H1 (cell line): ENCODE data around the gene GPX4. TPM values are rescaled to one million over a fixed set of nuclear protein-coding genes. Genes with fewer than 3 reads are reported as not detected.

ENCODE experiments used
- CTCF ChIA-PET: fragments of 300-600 bp; sonication (Branson Sonifier 250); formaldehyde crosslinking; loops from one replicate; lab custom pipeline; 2021; ENCODE audit not compliant: partially characterized antibody; lab: Charles Lee
- POLR2A ChIA-PET: fragments of 300-600 bp; sonication (Branson Sonifier 250); formaldehyde crosslinking; loops from one replicate; lab custom pipeline; 2021; ENCODE audit warnings: inconsistent platforms; ENCODE audit not compliant: partially characterized antibody; lab: Charles Lee
- DNase-seq, 2 experiments: peaks; one replicate each; pipeline versions ENCODE4 v3.0.0 to v3.0.0-alpha.2; 2010 to 2022; ENCODE audit warnings: low spot score in 2 of 2, low read depth in 1 of 2, mixed read lengths in 1 of 2
- FAIRE-seq: peaks from 2 replicates; lab custom pipeline; 2011; peaks lifted over from hg19 to GRCh38; lab: Jason Lieb, UNC
- H2AFZ ChIP-seq: 2 replicates; pipeline ENCODE4 v1.8.1; 2012; ENCODE audit warnings: low read length, inconsistent platforms
- H2AK5ac ChIP-seq: 2 replicates; pipeline ENCODE4 v1.6.1; 2013; ENCODE audit warnings: low read depth, low read length
- H2BK120ac ChIP-seq: replicated peaks from 2 replicates; pipeline ENCODE3; 2013; ENCODE audit warnings: low read depth, low read length, inconsistent platforms
- H2BK12ac ChIP-seq: 2 replicates; pipeline ENCODE4 v1.6.1; 2013; ENCODE audit warnings: low read depth, low read length
- H2BK15ac ChIP-seq: 2 replicates; pipeline ENCODE4 v1.6.1; 2013; ENCODE audit warnings: low read length
- H2BK20ac ChIP-seq: 2 replicates; pipeline ENCODE4 v1.6.1; 2013; ENCODE audit warnings: low read length
- H2BK5ac ChIP-seq: 2 replicates; pipeline ENCODE4 v1.6.1; 2013; ENCODE audit warnings: low read depth, low read length
- H3K14ac ChIP-seq: 2 replicates; pipeline ENCODE4 v1.6.1; 2013; ENCODE audit warnings: inconsistent platforms; ENCODE audit not compliant: insufficient read length
- H3K18ac ChIP-seq: 2 replicates; pipeline ENCODE4 v1.6.1; 2013; ENCODE audit warnings: low read length; ENCODE audit errors: extremely low read depth
- H3K23ac ChIP-seq: 2 replicates; pipeline ENCODE4 v1.6.1; 2013; ENCODE audit warnings: inconsistent platforms; ENCODE audit not compliant: insufficient read length
- H3K23me2 ChIP-seq: 2 replicates; pipeline ENCODE4 v1.6.1; 2013; ENCODE audit warnings: low read depth, low read length
- H3K27ac ChIP-seq: 2 replicates; pipeline ENCODE4 v1.6.1; 2011; ENCODE audit warnings: low read depth, low read length, inconsistent platforms
- H3K27me3 ChIP-seq, 4 experiments: replicated peaks in 1 of 4; 1 replicate in 1 of 4; 2 replicates in 3 of 4; pipeline versions ENCODE4 v1.6.1 to v1.8.1; 2011 to 2013; ENCODE audit warnings: low read length in 3 of 4, mild to moderate bottlenecking in 3 of 4, inconsistent platforms in 2 of 4, mixed read lengths in 2 of 4, moderate library complexity in 1 of 4; ENCODE audit not compliant: control insufficient read depth in 3 of 4, insufficient read depth in 3 of 4; ENCODE audit errors: extremely low read depth in 1 of 4
- H3K36me3 ChIP-seq, 4 experiments: 2 replicates each; pipeline versions ENCODE4 v1.6.1 to v1.8.1; 2011 to 2013; ENCODE audit warnings: mild to moderate bottlenecking in 4 of 4, low read length in 3 of 4, moderate library complexity in 2 of 4, control low read depth in 1 of 4, inconsistent platforms in 1 of 4; ENCODE audit not compliant: insufficient read depth in 4 of 4, control insufficient read depth in 2 of 4
- H3K4ac ChIP-seq: replicated peaks from 2 replicates; pipeline ENCODE3; 2013; ENCODE audit warnings: low read length, low read depth, mixed read lengths, inconsistent platforms; ENCODE audit not compliant: insufficient read length
- H3K4me1 ChIP-seq, 4 experiments: replicated peaks in 1 of 4; 1 replicate in 1 of 4; 2 replicates in 3 of 4; pipeline versions ENCODE4 v1.6.1 to v1.8.1; 2011 to 2013; ENCODE audit warnings: low read length in 3 of 4, inconsistent platforms in 2 of 4, mixed read lengths in 1 of 4; ENCODE audit not compliant: insufficient read depth in 4 of 4, control insufficient read depth in 3 of 4
- H3K4me2 ChIP-seq, 2 experiments: 2 replicates each; pipeline versions ENCODE4 v1.6.1 to v1.8.1; 2011 to 2013; ENCODE audit warnings: low read depth in 2 of 2, low read length in 2 of 2, control low read depth in 1 of 2, inconsistent platforms in 1 of 2, mild to moderate bottlenecking in 1 of 2; ENCODE audit not compliant: insufficient read depth in 1 of 2
- H3K4me3 ChIP-seq, 4 experiments: fragments of 200-600, 300-600 bp in 1 of 4; sonication (generic), shearing (Covaris generic), sonication (Bioruptor Twin) in 1 of 4; 2 replicates each; pipeline versions ENCODE4 v1.5.1 to v1.8.1; 2011 to 2016; ENCODE audit warnings: low read length in 4 of 4, low read depth in 3 of 4, control low read depth in 2 of 4, inconsistent platforms in 2 of 4, mild to moderate bottlenecking in 2 of 4, mixed read lengths in 1 of 4, moderate library complexity in 1 of 4; ENCODE audit not compliant: insufficient read depth in 2 of 4; ENCODE audit errors: extremely low read depth in 1 of 4
- H3K56ac ChIP-seq: replicated peaks from 2 replicates; pipeline ENCODE3; 2013; ENCODE audit warnings: low read depth, mild to moderate bottlenecking, mixed read lengths, low read length, inconsistent platforms; ENCODE audit not compliant: insufficient read length
- H3K79me1 ChIP-seq: 2 replicates; pipeline ENCODE4 v1.6.1; 2013; ENCODE audit warnings: low read depth, low read length, control low read depth
- H3K79me2 ChIP-seq, 2 experiments: 2 replicates each; pipeline versions ENCODE4 v1.6.1 to v1.8.1; 2012 to 2013; ENCODE audit warnings: low read length in 2 of 2, mild to moderate bottlenecking in 2 of 2, inconsistent platforms in 1 of 2; ENCODE audit not compliant: insufficient read depth in 2 of 2, control insufficient read depth in 1 of 2
- H3K9ac ChIP-seq, 4 experiments: replicated peaks in 1 of 4; 1 replicate in 1 of 4; 2 replicates in 3 of 4; pipeline versions ENCODE4 v1.6.1 to v1.8.1; 2011 to 2013; ENCODE audit warnings: low read depth in 3 of 4, low read length in 3 of 4, control low read depth in 2 of 4, mild to moderate bottlenecking in 2 of 4, moderate library complexity in 2 of 4, inconsistent platforms in 1 of 4; ENCODE audit errors: extremely low read depth in 1 of 4
- H3K9me3 ChIP-seq, 2 experiments: 2 replicates each; pipeline versions ENCODE4 v1.6.1 to v1.8.1; 2012 to 2013; ENCODE audit warnings: mild to moderate bottlenecking in 2 of 2, moderate library complexity in 2 of 2, control low read depth in 1 of 2, inconsistent platforms in 1 of 2, low read depth in 1 of 2, low read length in 1 of 2, mixed read lengths in 1 of 2; ENCODE audit not compliant: insufficient read depth in 2 of 2
- H4K20me1 ChIP-seq, 2 experiments: replicated peaks in 1 of 2; 2 replicates each; pipeline versions ENCODE3 to v1.8.1; 2011 to 2013; ENCODE audit warnings: inconsistent platforms in 2 of 2, low read length in 2 of 2, mild to moderate bottlenecking in 1 of 2; ENCODE audit not compliant: insufficient read depth in 2 of 2, control insufficient read depth in 1 of 2
- H4K5ac ChIP-seq: 2 replicates; pipeline ENCODE4 v1.6.1; 2013; ENCODE audit warnings: low read length, low read depth, mixed read lengths, inconsistent platforms; ENCODE audit not compliant: insufficient read length
- H4K8ac ChIP-seq: 2 replicates; pipeline ENCODE4 v1.8.0; 2013; ENCODE audit warnings: mild to moderate bottlenecking, moderate library complexity, low read length, inconsistent platforms; ENCODE audit not compliant: insufficient read depth; ENCODE audit errors: extremely low read depth
- H4K91ac ChIP-seq: replicated peaks from 2 replicates; pipeline ENCODE3; 2013; ENCODE audit warnings: low read length, mixed read lengths, inconsistent platforms; ENCODE audit not compliant: insufficient read length
- CHD1 ChIP-seq: IDR thresholded peaks from 2 replicates; pipeline ENCODE4 v1.6.1; 2012; ENCODE audit warnings: low read depth, low read length, improper control_type of control experiment
- SIN3A ChIP-seq, 2 experiments: IDR thresholded peaks in 1 of 2; conservative IDR thresholded peaks in 1 of 2; 2 replicates each; pipeline ENCODE4 v1.6.1; 2011 to 2012; ENCODE audit warnings: low read length in 2 of 2, improper control_type of control experiment in 1 of 2, low read depth in 1 of 2, mild to moderate bottlenecking in 1 of 2
- WGBS, 2 experiments: shearing (Covaris generic) in 1 of 2; methylation state at CpG; one replicate each; pipeline versions ENCODE4 v1.1.6 to v1.1.7; 2013 to 2015; ENCODE audit warnings: low lambda C conversion rate in 2 of 2, mixed read lengths in 2 of 2, inconsistent platforms in 1 of 2, low coverage in 1 of 2, missing lambda C conversion rate in 1 of 2; ENCODE audit not compliant: insufficient replicate concordance in 2 of 2, insufficient coverage in 1 of 2, insufficient read length in 1 of 2; ENCODE audit errors: extremely low coverage in 1 of 2, missing lambda C conversion rate in 1 of 2; 5-methylcytosine and 5-hydroxymethylcytosine counted together
- polyA plus RNA-seq, 7 experiments: library from polyadenylated mRNA; depleted of rRNA in 3 of 7; stranded (reverse) in 5 of 7; unstranded in 2 of 7; fragments of >200 nt in 5 of 7; fragments of 200-250 nt in 2 of 7; gene quantifications; 1 replicate in 5 of 7; 2 replicates in 1 of 7; 4 replicates in 1 of 7; pipeline versions ENCODE4 v1.2.1 to v1.2.3, GENCODE V29; 2011 to 2013; ENCODE audit warnings: missing spikeins in 2 of 7, mixed read lengths in 2 of 7
- total RNA-seq: library from RNA; stranded (reverse); fragmentation: NEBNext Ultra II Directional; extraction: Animal tissue kit (Norgen Biotek cat#: 25700); gene quantifications from 2 replicates; pipeline ENCODE4 v1.2.1, GENCODE V29; 2021

GPX4 gene
- total and polyA plus RNA-seq, 2 of the 8 experiments (the other 6 are each of a cell fraction or from before 2014, with no cell fraction given): 342 to 693 TPM

DNA sequence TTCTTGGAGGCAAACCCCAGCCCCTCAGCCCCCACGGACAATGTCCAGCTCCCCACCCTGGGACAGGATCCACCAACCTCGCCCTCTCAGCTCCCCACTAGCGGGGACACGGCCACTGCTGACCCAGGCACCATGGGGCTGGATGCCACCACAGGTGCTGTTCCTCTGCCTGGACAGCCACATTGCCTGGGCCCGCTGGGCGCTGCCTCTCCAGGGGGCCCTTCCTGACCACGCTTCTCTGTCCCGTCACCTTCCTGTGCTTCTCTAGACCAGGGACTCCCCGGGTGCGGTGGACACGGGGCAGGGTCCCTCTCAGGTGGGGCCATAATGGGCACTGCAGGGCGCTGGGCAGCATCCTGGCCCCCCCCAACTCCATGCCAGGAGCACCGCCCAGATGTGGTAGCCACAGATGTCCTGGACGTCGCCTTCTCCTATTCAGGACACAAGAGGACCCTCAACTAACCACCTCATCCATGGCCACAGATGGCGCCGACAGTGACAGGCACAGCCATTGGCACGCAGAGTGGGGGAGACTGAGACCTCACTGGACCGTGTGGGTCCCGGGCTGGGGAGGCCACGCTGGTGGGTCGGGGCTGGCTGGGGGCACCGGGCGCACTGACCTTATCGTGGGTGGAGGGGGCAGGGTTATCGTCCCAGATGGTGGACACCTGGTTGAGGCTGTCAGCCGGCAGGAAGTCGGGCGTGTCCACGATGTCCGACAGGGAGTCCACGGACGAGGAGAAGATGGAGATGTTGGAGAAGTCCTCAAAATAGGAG lies 23.4 kb downstream of the GPX4 start:
- Histone ChIP-seq H4K5ac (no peak overlapping the region), H3K36me3 (peaks cover 2 to 22% (median 4%) of the 10 kb centered on the region in 4 experiments; a peak in 4 of 8 replicates), H3K9me3 (no peaks in the 10 kb centered on the region), H3K14ac (no peak overlapping the region), H3K27me3 (no peaks in the 10 kb centered on the region), H4K20me1 (peaks cover 2 to 6% of the 10 kb centered on the region in 2 experiments), H3K56ac (no peak overlapping the region), H3K23me2 (peaks cover 4% of the 10 kb centered on the region; the same call in 1 of the 2 replicates), H3K9ac (no peak overlapping the region), H3K79me1 (peaks cover 9% of the 10 kb centered on the region), H3K79me2 (no peaks in the 10 kb centered on the region), H3K4me1 (peaks cover 0 to 9% (median 6%) of the 10 kb centered on the region in 4 experiments; a peak in 6 of 7 replicates), H3K4ac (no peak overlapping the region), H3K23ac (no peak overlapping the region), H2BK15ac (no peak overlapping the region), H3K18ac (no peak overlapping the region), H2BK120ac (no peak overlapping the region), H2BK5ac (no peak overlapping the region; the same call in 1 of the 2 replicates), H4K8ac (no peak overlapping the region; the same call in 1 of the 2 replicates), H2BK20ac (no peak overlapping the region), H2AK5ac (no peak overlapping the region), H3K4me3 (no peak overlapping the region), H2BK12ac (no peak overlapping the region), H3K27ac (no peak overlapping the region; the same call in 1 of the 2 replicates), H2AFZ (no peak overlapping the region), H4K91ac (no peak overlapping the region), H3K4me2 (no peak overlapping the region)
- FAIRE-seq (no peak), DNase-seq (no peak)
- ChIA-PET CTCF (interaction anchor here (0.6 to 1.5 kb wide), 3 partner anchors 9 to 66 kb away, joined by 3 to 4 read pairs (median 4); no protein-coding TSS in a partner anchor), POLR2A (no interaction called here)
- TF ChIP-seq CHD1 (no peak), SIN3A (conservative IDR thresholded peaks at IDR 0.05 in 1 of 2, IDR thresholded peaks at IDR 0.05 in 1 of 2; ENCODE audit: low read depth in 1 of 2, low read length in 2 of 2) (no peak)
- 93% methylated on average over 33 of the region's 33 CpGs; no CpG with 5 or more reads in 1 of the 2 experiments for WGBS, 2 experiments
